ENCODE results near the gene VAV3. TPM values are rescaled to one million over a fixed set of nuclear protein-coding genes. Genes with fewer than 3 reads are reported as not detected.

VAV3 gene
- polyA plus RNA-seq, 1 of the 3 experiments (the other 2 are of a cell fraction) = not detected

DNA sequence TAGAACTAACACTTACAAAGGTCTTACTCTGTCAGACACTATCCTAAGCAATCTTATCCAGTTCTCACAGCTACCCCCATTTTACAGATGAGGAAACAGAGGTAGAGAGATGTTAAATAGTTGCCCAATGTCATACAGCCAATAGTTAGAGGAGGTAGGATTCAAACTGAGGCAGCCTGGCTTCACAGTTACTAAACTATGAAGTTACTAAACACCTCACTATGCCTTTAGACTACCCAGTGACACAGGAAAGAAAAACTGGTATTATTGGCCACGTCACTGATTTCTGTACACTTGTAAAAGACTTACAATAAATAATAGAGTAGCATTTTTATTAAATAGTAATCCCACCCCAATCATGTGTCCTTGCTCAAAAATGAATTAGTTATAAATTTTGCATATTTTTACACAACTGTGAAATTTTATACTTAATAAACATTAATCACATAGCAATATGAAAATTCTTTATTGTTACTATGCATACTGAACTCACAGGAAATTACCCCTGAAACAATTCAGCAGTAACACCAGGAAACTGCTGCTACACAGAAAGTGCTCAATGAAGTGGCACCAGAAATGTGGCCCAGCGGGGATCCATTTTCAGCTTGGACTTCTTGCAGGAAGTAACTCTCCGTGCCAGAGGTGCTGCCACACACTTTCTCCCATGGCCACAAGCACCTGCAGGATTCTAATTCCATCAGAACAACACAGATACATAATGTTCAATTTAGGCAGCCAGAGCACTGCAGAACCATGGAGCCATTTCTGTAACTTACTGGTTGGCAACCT is 69.4 kb downstream of the VAV3 start:
- peaks cover 0 to 2% of the 10 kb centered on the region in 2 experiments; a peak in 1 of 4 replicates for H3K4me1 ChIP-seq (ENCODE audit: control insufficient read depth in 1 of 2, insufficient read depth in 2 of 2, low read depth in 1 of 2, low read length in 1 of 2)
- no peak overlapping the region for H3K4me3 ChIP-seq (ENCODE audit: low read depth in 2 of 2, low read length in 1 of 2)
- H3K4me2 ChIP-seq = no peak overlapping the region
- no peak for DNase-seq
- H3K9me3 ChIP-seq = no peaks in the 10 kb centered on the region
- H3F3A ChIP-seq (replicated peaks; ENCODE audit: insufficient read depth) = no peaks in the 10 kb centered on the region
- no peaks in the 10 kb centered on the region for H3K9me2 ChIP-seq
- H3K27ac ChIP-seq (ENCODE audit: low read depth in 2 of 2, low read length in 1 of 2) = no peak overlapping the region
- WGBS (ENCODE audit: low lambda C conversion rate) = 36% methylated on average over 3 of the region's 3 CpGs
- POLR2A ChIA-PET = no interaction called here
- TF ChIP-seq RAD21 (IDR thresholded peaks at IDR 0.05; ENCODE audit: low read length) (no peak), POLR2AphosphoS5 (IDR thresholded peaks at IDR 0.05; ENCODE audit: low read depth, low read length) (no peak), RCOR1 (IDR thresholded peaks at IDR 0.05; ENCODE audit: low read length) (no peak), NFIC (IDR thresholded peaks at IDR 0.05; ENCODE audit: borderline replicate concordance) (no peak)
- TF ChIP-seq, protein P1, sequence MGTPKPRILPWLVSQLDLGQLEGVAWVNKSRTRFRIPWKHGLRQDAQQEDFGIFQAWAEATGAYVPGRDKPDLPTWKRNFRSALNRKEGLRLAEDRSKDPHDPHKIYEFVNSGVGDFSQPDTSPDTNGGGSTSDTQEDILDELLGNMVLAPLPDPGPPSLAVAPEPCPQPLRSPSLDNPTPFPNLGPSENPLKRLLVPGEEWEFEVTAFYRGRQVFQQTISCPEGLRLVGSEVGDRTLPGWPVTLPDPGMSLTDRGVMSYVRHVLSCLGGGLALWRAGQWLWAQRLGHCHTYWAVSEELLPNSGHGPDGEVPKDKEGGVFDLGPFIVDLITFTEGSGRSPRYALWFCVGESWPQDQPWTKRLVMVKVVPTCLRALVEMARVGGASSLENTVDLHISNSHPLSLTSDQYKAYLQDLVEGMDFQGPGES (IDR thresholded peaks at IDR 0.05; ENCODE audit: low read depth, low read length) = no peak
- TF ChIP-seq, protein P2, sequence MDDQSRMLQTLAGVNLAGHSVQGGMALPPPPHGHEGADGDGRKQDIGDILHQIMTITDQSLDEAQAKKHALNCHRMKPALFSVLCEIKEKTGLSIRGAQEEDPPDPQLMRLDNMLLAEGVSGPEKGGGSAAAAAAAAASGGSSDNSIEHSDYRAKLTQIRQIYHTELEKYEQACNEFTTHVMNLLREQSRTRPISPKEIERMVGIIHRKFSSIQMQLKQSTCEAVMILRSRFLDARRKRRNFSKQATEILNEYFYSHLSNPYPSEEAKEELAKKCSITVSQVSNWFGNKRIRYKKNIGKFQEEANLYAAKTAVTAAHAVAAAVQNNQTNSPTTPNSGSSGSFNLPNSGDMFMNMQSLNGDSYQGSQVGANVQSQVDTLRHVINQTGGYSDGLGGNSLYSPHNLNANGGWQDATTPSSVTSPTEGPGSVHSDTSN (IDR thresholded peaks at IDR 0.05) = no peak
- no peaks in the 10 kb centered on the region for H3K79me2 ChIP-seq (ENCODE audit: insufficient read depth)
- H3K36me3 ChIP-seq (replicated peaks in 1 of 2; ENCODE audit: control insufficient read depth in 1 of 2, insufficient read depth in 2 of 2, low read length in 1 of 2) = no peaks in the 10 kb centered on the region
- H3K27me3 ChIP-seq (ENCODE audit: insufficient read depth) = no peaks in the 10 kb centered on the region
- no peak overlapping the region for H3K9ac ChIP-seq
- CTCF ChIA-PET = interaction anchor here (0.6 to 1.3 kb wide), 3 partner anchors 113 to 230 kb away, joined by 3 to 4 read pairs (median 4); no protein-coding TSS in a partner anchor
- no peaks in the 10 kb centered on the region for H4K20me1 ChIP-seq (ENCODE audit: insufficient read depth)
- H2AFZ ChIP-seq (ENCODE audit: low read depth) = no peak overlapping the region

DNA sequence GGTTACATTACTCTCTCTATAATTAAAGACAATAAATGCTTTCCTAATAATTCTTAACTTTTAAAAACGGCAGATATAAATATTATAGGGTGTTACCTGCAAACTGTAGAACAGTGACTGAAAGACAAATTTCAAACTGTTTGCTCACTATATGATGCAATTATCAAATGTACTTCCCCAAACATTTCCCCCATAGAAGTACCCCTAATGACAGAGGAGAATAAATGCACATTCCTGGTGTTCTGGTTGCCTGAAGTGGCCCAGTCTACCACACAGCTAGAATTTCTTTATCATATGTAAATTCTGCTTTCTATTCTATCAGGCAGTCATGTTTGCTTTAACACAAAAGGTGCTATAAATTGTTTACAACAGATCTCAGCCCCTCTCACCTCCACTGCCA is 70.4 kb downstream of the VAV3 start:
- ChIA-PET CTCF (interaction anchor here (1.3 to 1.6 kb wide), 2 partner anchors 112 to 231 kb away, joined by 3 to 4 read pairs; no protein-coding TSS in a partner anchor), POLR2A (no interaction called here)
- Histone ChIP-seq H3K79me2 (ENCODE audit: insufficient read depth) (no peaks in the 10 kb centered on the region), H3F3A (replicated peaks; ENCODE audit: insufficient read depth) (no peaks in the 10 kb centered on the region), H3K4me2 (no peak overlapping the region), H3K9me2 (no peaks in the 10 kb centered on the region), H3K36me3 (replicated peaks in 1 of 2; ENCODE audit: control insufficient read depth in 1 of 2, insufficient read depth in 2 of 2, low read length in 1 of 2) (no peaks in the 10 kb centered on the region), H3K27ac (ENCODE audit: low read depth in 2 of 2, low read length in 1 of 2) (no peak overlapping the region), H3K27me3 (ENCODE audit: insufficient read depth) (no peaks in the 10 kb centered on the region), H3K4me3 (ENCODE audit: low read depth in 2 of 2, low read length in 1 of 2) (no peak overlapping the region), H2AFZ (ENCODE audit: low read depth) (no peak overlapping the region), H3K9me3 (no peaks in the 10 kb centered on the region), H3K9ac (no peak overlapping the region), H3K4me1 (ENCODE audit: control insufficient read depth in 1 of 2, insufficient read depth in 2 of 2, low read depth in 1 of 2, low read length in 1 of 2) (peaks cover 0 to 2% of the 10 kb centered on the region in 2 experiments; a peak in 1 of 4 replicates), H4K20me1 (ENCODE audit: insufficient read depth) (no peaks in the 10 kb centered on the region)
- WGBS (ENCODE audit: low lambda C conversion rate) = 12% methylated on average over 1 of the region's 1 CpG
- no peak for DNase-seq
- no peak for TF ChIP-seq FOSL2 (IDR thresholded peaks at IDR 0.05; ENCODE audit: borderline replicate concordance, low read depth)
- no peak for TF ChIP-seq SIN3A (IDR thresholded peaks at IDR 0.05; ENCODE audit: borderline replicate concordance, low read depth, low read length)
- no peak for TF ChIP-seq RFX5 (IDR thresholded peaks at IDR 0.05; ENCODE audit: low read length)
- TF ChIP-seq, protein P3, sequence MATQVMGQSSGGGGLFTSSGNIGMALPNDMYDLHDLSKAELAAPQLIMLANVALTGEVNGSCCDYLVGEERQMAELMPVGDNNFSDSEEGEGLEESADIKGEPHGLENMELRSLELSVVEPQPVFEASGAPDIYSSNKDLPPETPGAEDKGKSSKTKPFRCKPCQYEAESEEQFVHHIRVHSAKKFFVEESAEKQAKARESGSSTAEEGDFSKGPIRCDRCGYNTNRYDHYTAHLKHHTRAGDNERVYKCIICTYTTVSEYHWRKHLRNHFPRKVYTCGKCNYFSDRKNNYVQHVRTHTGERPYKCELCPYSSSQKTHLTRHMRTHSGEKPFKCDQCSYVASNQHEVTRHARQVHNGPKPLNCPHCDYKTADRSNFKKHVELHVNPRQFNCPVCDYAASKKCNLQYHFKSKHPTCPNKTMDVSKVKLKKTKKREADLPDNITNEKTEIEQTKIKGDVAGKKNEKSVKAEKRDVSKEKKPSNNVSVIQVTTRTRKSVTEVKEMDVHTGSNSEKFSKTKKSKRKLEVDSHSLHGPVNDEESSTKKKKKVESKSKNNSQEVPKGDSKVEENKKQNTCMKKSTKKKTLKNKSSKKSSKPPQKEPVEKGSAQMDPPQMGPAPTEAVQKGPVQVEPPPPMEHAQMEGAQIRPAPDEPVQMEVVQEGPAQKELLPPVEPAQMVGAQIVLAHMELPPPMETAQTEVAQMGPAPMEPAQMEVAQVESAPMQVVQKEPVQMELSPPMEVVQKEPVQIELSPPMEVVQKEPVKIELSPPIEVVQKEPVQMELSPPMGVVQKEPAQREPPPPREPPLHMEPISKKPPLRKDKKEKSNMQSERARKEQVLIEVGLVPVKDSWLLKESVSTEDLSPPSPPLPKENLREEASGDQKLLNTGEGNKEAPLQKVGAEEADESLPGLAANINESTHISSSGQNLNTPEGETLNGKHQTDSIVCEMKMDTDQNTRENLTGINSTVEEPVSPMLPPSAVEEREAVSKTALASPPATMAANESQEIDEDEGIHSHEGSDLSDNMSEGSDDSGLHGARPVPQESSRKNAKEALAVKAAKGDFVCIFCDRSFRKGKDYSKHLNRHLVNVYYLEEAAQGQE (IDR thresholded peaks at IDR 0.05; ENCODE audit: low read depth, low read length) = no peak
- no peak for TF ChIP-seq RCOR1 (IDR thresholded peaks at IDR 0.05; ENCODE audit: low read length)
- no peak for TF ChIP-seq FOXM1 (IDR thresholded peaks at IDR 0.05; ENCODE audit: low read depth)
- no peak for TF ChIP-seq CHD2 (IDR thresholded peaks at IDR 0.05; ENCODE audit: low read length, partially characterized antibody)
- no peak for TF ChIP-seq EP300 (IDR thresholded peaks at IDR 0.05; ENCODE audit: borderline replicate concordance in 1 of 2, low read depth in 1 of 2, low read length in 1 of 2)
- TF ChIP-seq, protein P4, sequence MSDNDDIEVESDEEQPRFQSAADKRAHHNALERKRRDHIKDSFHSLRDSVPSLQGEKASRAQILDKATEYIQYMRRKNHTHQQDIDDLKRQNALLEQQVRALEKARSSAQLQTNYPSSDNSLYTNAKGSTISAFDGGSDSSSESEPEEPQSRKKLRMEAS (IDR thresholded peaks at IDR 0.05; ENCODE audit: low read depth) = no peak
- TF ChIP-seq, protein P1 (IDR thresholded peaks at IDR 0.05; ENCODE audit: low read depth, low read length) = no peak
- no peak for TF ChIP-seq GABPA (IDR thresholded peaks at IDR 0.05; ENCODE audit: low read depth)
- no peak for TF ChIP-seq EZH2phosphoT487 (IDR thresholded peaks at IDR 0.05; ENCODE audit: borderline replicate concordance, low read depth)
